Smooth muscle cell (in vitro differentiated cells): Measurements from ENCODE around the gene IRAK1BP1. TPM values are rescaled to one million over a fixed set of nuclear protein-coding genes. Genes with fewer than 3 reads are reported as not detected.

Experiments
- DNase-seq: peaks from one replicate; lab custom pipeline; 2025; ENCODE audit not compliant: unreplicated experiment; lab: John Stamatoyannopoulos, UW
- H2AFZ ChIP-seq: fragments of 200-600 bp; sonication (generic); 2 replicates; pipeline ENCODE4 v1.6.0; 2016; ENCODE audit warnings: antibody characterized with exemption, low read depth, mild to moderate bottlenecking
- H3F3A ChIP-seq: fragments of 200-600 bp; sonication (generic); 2 replicates; pipeline ENCODE4 v1.6.0; 2017; ENCODE audit warnings: antibody characterized with exemption, low read depth
- H3K27ac ChIP-seq: fragments of 200-600 bp; sonication (generic); 2 replicates; pipeline ENCODE4 v1.5.1; 2016; ENCODE audit warnings: low read depth, mild to moderate bottlenecking
- H3K27me3 ChIP-seq: fragments of 200-600 bp; sonication (generic); 2 replicates; pipeline ENCODE4 v1.6.1; 2016; ENCODE audit warnings: low read depth, mild to moderate bottlenecking
- H3K36me3 ChIP-seq: fragments of 200-600 bp; sonication (generic); 2 replicates; pipeline ENCODE4 v1.5.1; 2016; ENCODE audit warnings: low read depth
- H3K4me1 ChIP-seq: fragments of 200-600 bp; sonication (generic); 2 replicates; pipeline ENCODE4 v1.5.1; 2016; ENCODE audit warnings: low read depth
- H3K4me2 ChIP-seq: fragments of 200-600 bp; sonication (generic); 2 replicates; pipeline ENCODE4 v1.6.0; 2016; ENCODE audit warnings: mild to moderate bottlenecking
- H3K4me3 ChIP-seq: fragments of 200-600 bp; sonication (generic); 2 replicates; pipeline ENCODE4 v1.5.1; 2016; ENCODE audit warnings: mild to moderate bottlenecking
- H3K79me2 ChIP-seq: fragments of 200-600 bp; sonication (generic); 2 replicates; pipeline ENCODE4 v1.6.0; 2016; ENCODE audit warnings: low read depth, mild to moderate bottlenecking
- H3K9ac ChIP-seq: fragments of 200-600 bp; sonication (generic); 2 replicates; pipeline ENCODE4 v1.6.0; 2016; ENCODE audit warnings: low read depth
- H3K9me3 ChIP-seq: fragments of 200-600 bp; sonication (generic); replicated peaks from 2 replicates; pipeline ENCODE4 v1.5.1; 2016; ENCODE audit warnings: low read depth
- H4K20me1 ChIP-seq: fragments of 200-600 bp; sonication (generic); 2 replicates; pipeline ENCODE4 v1.6.0; 2016; ENCODE audit warnings: low read depth
- WGBS: methylation state at CpG from one replicate; pipeline ENCODE4 v1.1.7; 2016; ENCODE audit warnings: low lambda C conversion rate; 5-methylcytosine and 5-hydroxymethylcytosine counted together
- polyA plus RNA-seq: library from polyadenylated mRNA; unstranded; fragments of >200 nt; fragmentation: Nextera tagmentation; extraction: Ambion mirVana; gene quantifications from 2 replicates; pipeline ENCODE4 v1.2.1, GENCODE V29; 2016
- total RNA-seq: library from RNA; depleted of rRNA; stranded (reverse); fragments of >200 nt; gene quantifications from 2 replicates; pipeline ENCODE4 v1.2.3, GENCODE V29; 2014
- TF ChIP-seq, protein P1 (sequence below): fragments of 200-600 bp; sonication (generic); IDR thresholded peaks from 2 replicates; pipeline ENCODE4 v1.5.1; 2017; ENCODE audit warnings: borderline replicate concordance, mild to moderate bottlenecking, antibody characterized with exemption; ENCODE audit not compliant: insufficient read depth, poor library complexity, severe bottlenecking

IRAK1BP1 gene
- total and polyA plus RNA-seq, 2 experiments from 2014 or later, result 1.3 to 2.3 TPM

DNA sequence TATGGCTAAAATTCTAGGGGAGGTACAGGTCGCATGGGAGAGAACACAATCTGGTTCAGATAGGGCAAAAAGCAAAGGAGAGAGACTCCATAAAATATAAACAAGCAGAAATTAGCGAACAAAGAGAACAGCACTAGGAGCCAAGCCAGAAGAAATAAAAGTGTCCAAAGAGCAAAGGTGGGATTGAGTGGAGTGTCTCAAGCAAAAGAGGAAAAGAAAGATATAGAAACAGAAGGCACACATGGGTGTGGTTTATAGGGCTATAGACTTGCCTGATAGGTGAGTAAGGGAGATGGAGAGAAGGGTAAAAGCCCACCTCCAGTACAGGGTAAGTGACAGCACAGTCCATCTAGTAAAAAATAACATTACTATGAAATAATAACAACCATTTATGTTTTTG, 36.5 kb upstream of the IRAK1BP1 start:
- H3K9ac ChIP-seq, result no peak overlapping the region
- TF ChIP-seq, protein P1, sequence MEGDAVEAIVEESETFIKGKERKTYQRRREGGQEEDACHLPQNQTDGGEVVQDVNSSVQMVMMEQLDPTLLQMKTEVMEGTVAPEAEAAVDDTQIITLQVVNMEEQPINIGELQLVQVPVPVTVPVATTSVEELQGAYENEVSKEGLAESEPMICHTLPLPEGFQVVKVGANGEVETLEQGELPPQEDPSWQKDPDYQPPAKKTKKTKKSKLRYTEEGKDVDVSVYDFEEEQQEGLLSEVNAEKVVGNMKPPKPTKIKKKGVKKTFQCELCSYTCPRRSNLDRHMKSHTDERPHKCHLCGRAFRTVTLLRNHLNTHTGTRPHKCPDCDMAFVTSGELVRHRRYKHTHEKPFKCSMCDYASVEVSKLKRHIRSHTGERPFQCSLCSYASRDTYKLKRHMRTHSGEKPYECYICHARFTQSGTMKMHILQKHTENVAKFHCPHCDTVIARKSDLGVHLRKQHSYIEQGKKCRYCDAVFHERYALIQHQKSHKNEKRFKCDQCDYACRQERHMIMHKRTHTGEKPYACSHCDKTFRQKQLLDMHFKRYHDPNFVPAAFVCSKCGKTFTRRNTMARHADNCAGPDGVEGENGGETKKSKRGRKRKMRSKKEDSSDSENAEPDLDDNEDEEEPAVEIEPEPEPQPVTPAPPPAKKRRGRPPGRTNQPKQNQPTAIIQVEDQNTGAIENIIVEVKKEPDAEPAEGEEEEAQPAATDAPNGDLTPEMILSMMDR, result no peak
- no peak overlapping the region for H3K4me2 ChIP-seq
- no peaks in the 10 kb centered on the region for H3K9me3 ChIP-seq
- no peak overlapping the region for H3K4me3 ChIP-seq
- no peaks in the 10 kb centered on the region for H3K27me3 ChIP-seq
- H2AFZ ChIP-seq, result no peak overlapping the region
- no peak for DNase-seq
- no peaks in the 10 kb centered on the region for H3K36me3 ChIP-seq
- no peaks in the 10 kb centered on the region for H4K20me1 ChIP-seq
- WGBS, result 88% methylated on average over 2 of the region's 2 CpGs
- H3K4me1 ChIP-seq, result no peaks in the 10 kb centered on the region
- H3K79me2 ChIP-seq, result no peaks in the 10 kb centered on the region
- H3F3A ChIP-seq, result no peaks in the 10 kb centered on the region
- H3K27ac ChIP-seq, result no peak overlapping the region

DNA sequence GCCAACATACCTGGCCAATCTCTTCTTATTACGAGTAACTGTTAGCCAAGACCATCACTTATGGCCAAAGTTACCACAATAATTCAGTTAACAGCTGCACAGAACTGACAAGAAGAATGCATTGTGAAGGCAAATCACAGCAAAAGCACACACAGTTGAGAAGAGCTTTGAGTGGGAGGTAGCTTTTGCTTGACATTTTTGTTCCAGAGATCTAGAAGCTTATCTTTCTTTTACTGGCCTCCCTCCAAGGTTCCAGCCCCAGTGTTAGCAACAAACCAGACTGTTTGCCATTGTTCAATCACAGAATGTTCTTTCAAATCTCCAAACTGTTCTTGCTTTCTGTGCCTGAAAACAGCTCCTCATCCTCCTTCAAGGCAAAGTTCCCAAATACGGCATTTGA, 35.9 kb upstream of the IRAK1BP1 start:
- H2AFZ ChIP-seq, result no peak overlapping the region
- no peak overlapping the region for H3K4me2 ChIP-seq
- WGBS, result 72% methylated on average over 2 of the region's 2 CpGs
- DNase-seq, result no peak
- H3K9ac ChIP-seq, result no peak overlapping the region
- no peaks in the 10 kb centered on the region for H4K20me1 ChIP-seq
- no peaks in the 10 kb centered on the region for H3K9me3 ChIP-seq
- no peak overlapping the region for H3K4me3 ChIP-seq
- H3K27ac ChIP-seq, result no peak overlapping the region
- no peaks in the 10 kb centered on the region for H3K27me3 ChIP-seq
- no peaks in the 10 kb centered on the region for H3K36me3 ChIP-seq
- no peaks in the 10 kb centered on the region for H3F3A ChIP-seq
- TF ChIP-seq, protein P1, result no peak
- H3K4me1 ChIP-seq, result no peaks in the 10 kb centered on the region
- H3K79me2 ChIP-seq, result no peaks in the 10 kb centered on the region

DNA sequence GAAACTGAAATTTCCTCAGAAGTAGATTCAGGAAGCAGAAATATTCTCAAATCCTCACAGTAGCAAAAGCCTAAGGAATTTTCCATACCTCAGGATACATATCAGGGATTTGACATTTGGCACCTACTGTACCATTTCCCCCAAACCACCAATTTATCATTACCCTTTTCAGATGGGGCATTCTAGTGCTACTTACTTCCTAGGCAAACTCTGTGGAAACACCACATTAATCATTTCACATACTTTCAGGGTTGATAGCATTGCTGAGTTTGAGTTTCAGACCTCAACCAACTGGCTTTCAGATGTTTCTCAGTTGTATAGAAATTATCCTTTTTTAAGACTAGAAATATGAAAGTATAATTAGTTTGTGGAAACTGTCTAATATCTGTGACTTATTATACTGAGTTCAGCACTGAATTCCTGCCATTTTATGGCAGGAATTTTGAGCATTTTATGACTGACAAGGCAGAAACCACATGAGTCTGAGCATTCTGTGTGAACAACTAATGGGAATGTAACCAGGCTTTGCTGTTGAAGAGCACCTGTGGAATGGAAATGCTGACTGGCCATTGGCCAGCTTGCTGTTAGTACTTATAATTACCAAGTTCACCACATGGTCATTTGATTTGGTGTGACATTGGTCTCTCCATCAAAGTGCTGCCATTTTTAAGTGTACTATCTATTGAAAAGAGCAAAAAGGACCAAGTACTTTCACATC, 35.1 kb upstream of the IRAK1BP1 start:
- Histone ChIP-seq H3F3A (no peaks in the 10 kb centered on the region), H3K79me2 (no peaks in the 10 kb centered on the region), H3K9ac (no peak overlapping the region), H3K4me1 (no peaks in the 10 kb centered on the region), H4K20me1 (no peaks in the 10 kb centered on the region), H3K36me3 (no peaks in the 10 kb centered on the region), H3K27me3 (no peaks in the 10 kb centered on the region), H3K4me3 (no peak overlapping the region), H3K9me3 (no peaks in the 10 kb centered on the region), H3K27ac (no peak overlapping the region), H3K4me2 (no peak overlapping the region), H2AFZ (no peak overlapping the region)
- no peak for DNase-seq
- TF ChIP-seq, protein P1, result no peak

DNA sequence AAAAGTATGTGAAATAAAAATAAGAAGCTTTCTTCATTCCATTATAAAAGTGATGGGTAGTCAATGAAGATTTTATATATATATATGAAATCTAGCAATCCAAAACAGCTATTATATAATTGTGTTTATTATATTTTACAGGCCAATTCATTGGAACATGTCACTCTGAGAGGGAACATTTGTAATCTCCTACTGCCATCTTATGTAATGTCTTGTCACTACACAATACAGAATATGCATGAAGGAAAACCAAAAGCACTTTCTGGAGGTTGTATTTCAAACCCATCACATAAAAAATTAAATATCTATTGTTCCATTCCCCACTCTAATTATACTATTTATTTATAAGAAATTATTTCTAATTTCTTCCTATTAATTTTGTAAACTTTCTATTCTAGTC, 31.5 kb upstream of the IRAK1BP1 start:
- no peaks in the 10 kb centered on the region for H3K36me3 ChIP-seq
- H3K27ac ChIP-seq, result no peak overlapping the region
- no peak for DNase-seq

More for the DNA sequence above, 31.5 kb upstream of the IRAK1BP1 start:
- Histone ChIP-seq H3K9ac (no peak overlapping the region), H3K4me3 (no peak overlapping the region), H3K27me3 (no peaks in the 10 kb centered on the region), H3F3A (no peaks in the 10 kb centered on the region), H3K79me2 (no peaks in the 10 kb centered on the region), H3K9me3 (no peaks in the 10 kb centered on the region), H2AFZ (no peak overlapping the region), H3K4me2 (no peak overlapping the region), H3K4me1 (no peaks in the 10 kb centered on the region), H4K20me1 (no peaks in the 10 kb centered on the region)
- TF ChIP-seq, protein P1, result peak; percentile 20
